Measurements from ENCODE around the gene KRTAP10-7.

GRCh38 chr21:44574457-44575306, 25.7 kb upstream of the KRTAP10-7 start:
- no peak for TF ChIP-seq EZH2 (IDR thresholded peaks at IDR 0.05; ENCODE audit: low read depth, unreplicated experiment)
- TF ChIP-seq, protein P1, sequence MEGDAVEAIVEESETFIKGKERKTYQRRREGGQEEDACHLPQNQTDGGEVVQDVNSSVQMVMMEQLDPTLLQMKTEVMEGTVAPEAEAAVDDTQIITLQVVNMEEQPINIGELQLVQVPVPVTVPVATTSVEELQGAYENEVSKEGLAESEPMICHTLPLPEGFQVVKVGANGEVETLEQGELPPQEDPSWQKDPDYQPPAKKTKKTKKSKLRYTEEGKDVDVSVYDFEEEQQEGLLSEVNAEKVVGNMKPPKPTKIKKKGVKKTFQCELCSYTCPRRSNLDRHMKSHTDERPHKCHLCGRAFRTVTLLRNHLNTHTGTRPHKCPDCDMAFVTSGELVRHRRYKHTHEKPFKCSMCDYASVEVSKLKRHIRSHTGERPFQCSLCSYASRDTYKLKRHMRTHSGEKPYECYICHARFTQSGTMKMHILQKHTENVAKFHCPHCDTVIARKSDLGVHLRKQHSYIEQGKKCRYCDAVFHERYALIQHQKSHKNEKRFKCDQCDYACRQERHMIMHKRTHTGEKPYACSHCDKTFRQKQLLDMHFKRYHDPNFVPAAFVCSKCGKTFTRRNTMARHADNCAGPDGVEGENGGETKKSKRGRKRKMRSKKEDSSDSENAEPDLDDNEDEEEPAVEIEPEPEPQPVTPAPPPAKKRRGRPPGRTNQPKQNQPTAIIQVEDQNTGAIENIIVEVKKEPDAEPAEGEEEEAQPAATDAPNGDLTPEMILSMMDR (conservative IDR thresholded peaks at IDR 0.05; ENCODE audit: low read depth in 2 of 2) = no peak
- no peak for TF ChIP-seq POLR2AphosphoS5 (IDR thresholded peaks at IDR 0.05; ENCODE audit: low read depth)
